CD4-positive, alpha-beta T cell treated with Interleukin-12 subunit alpha and Interleukin-12 subunit beta, for 1 hour (primary cell): ENCODE measurements around the gene TNRC6B.
"Not testable (repeated sequence)": the region's sequence is repeated elsewhere in the genome, so short reads cannot be mapped to it uniquely, and the experiment has no call there.

ENCODE experiments used
- DNase-seq: peaks from one replicate; pipeline ENCODE4 v3.0.0-alpha.2; 2020

The TNRC6B gene

DNA sequence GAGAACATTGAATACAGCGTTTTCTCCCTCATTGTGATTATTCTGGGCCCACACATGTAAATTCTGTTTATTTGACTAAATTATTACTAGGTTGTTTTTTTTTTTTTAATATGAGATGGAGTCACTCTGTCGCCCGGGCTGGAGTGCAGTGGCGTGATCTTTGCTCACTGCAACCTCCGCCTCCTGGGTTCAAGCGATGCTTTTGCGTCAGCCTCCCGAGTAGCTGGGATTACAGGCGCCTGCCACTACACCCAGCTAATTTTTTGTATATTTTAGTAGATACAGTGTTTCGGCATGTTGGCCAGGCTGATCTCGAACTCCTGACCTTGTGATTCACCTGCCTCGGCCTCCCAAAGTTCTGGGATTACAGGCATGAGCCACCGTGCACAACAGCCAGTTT lies 5.9 kb downstream of the TNRC6B start:
- DNase-seq = not testable (repeated sequence)

DNA sequence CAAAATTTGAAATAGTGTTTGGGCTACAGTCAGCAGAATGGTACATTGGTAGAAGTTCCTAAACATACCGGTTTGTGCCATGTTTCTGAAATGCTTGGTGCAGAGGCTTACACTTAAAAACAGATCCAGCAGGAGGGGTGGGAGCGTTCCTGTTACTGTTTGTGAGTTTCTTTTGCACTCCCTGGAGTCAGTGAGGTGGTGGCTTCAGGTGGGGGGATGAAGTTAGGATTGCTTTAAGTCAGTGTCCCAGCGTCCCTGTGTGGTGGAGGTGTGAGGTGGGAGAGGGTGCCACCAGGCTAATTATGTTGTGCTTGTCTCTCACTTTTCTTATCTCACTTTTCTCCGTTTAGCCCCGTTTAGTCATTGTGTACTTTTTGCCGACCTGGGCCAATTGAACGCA lies 9.7 kb downstream of the TNRC6B start:
- DNase-seq = no peak

DNA sequence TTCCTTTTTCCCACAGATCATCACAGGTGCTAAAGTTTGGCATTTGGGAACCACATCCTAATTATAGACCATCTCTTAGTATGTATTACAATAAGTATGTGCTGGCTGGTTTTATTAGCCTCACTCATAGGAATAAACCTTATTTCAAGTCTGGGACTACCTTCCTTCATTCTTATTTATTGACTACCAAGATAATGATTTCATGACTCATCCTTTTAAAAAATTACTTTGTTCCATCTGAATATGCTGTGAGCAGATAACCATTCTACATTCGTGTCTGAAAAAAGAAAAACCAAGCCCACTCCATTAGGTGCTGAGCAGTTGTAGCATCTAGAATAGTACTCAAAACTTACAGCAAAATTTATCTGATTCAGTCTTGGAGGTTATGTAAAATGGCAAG lies 12.3 kb downstream of the TNRC6B start:
- no peak for DNase-seq

DNA sequence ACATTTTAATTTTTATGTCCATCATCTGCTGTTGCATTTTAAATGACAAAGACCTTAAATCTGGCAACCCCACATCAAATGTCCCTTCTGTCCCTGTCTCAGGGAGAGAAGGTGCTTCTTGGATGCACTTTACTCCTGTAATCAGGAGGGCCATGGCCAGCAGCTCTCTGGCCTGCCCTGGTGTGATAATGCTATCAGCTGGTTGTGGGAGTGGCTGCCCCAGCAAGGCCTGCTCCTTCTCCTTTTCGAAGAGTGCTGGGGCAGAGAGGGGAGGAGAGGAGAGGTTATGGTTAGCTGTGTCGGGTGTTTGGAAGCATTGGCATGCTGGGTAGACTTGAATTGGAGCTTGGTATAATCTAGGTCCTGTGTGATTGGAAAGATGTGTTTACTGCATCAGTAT lies 12.8 kb downstream of the TNRC6B start:
- DNase-seq = no peak

DNA sequence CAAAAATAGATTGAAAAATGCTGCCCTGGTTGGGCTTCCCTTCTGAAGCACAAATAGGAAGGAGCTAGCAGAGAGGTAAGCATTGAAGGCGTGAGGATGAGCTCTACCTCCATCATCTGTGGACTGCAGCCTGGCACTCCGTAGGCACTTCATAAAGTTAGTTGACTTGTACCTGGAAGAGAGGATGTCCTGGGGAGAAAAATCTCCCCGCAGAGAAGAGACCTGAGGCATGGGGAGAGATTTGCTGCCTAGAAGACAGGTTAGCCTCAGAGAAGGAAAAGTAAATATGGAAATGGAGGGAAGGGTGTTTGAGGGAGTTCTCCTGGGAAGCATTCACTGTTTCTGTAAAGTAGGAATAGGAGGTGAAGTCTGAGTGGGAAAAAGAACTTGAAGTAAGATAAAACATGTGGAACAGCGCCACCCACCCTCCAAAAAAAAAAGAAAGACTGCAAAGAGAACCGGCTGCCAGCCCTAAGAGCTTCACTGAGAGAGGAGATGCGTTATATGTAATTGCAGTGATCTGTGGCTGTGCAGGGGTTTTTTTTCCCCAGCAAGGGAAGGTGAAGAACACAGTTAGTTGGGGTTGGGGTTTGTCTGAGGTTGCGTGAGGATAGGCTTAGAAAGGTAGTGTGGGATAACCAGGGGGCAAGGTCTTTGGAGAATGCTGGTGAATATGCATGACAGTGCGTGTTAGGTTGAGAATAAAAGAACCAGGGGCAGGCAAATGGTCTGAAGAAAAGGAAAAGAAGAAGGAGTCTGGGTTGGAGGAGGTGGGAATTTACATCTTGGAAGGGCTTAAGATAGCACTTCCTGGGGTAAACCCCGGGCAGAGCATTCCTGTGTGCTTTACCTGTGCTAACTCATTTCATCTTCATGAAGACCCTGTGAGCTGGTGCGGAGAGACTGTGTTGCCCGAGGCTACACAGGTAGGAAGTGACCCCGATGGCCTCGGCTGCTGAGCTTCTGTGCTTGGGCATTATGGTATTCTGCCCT lies 16.0 kb downstream of the TNRC6B start:
- no peak for DNase-seq

DNA sequence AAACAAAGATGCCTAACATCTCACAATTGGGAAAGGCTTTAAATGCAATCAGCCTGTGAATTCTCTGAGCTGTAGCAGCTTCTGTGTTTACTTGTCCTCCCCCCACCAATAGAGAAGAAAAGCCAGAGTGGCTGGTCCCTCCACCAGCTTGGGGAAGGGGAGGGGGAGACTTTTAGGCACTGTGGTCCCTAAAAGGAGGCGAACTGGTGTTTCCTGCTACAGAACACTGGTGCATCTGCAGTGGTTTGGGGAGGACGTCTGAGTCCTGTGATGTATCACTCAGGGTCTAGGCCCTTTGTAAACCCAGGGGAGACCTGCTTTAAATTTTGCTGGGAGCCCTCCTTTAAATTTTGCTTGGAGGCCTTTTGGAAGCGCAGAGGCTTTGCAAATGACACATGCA lies 16.9 kb downstream of the TNRC6B start:
- no peak for DNase-seq

DNA sequence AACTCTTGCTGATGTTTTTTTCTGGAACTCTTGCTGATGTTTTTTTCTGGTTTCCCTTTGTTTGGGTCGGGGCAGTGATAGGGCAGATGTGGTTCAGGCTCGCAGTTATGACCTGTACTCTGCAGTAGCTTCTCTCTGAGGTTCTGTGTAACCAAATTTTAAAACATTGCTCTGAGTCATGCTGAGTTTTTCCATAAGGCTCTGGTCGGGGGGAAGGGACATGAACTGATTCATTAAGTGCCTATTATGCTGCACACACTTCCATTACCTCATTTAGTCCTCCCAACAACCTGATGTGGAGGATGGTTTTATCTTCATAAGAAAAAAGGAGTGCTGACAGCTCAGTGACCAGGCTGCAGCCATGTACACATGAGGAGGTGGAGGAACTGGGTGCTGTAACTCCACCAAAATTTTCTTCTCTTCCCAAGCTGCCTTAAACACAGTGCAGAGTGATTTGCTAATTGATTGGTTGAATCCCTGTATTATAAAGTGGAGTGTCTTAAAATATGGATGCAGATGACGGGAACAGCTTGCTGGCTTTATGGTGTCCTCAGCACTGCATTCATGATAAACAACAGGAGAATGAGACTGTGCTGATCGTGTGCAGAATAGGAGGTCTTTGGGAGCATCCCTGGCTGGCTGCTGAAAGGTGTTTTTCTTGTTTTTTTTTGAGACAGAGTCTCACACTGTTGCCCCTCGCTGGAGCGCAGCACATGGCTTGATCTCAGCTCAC lies 19.1 kb downstream of the TNRC6B start:
- no peak for DNase-seq

DNA sequence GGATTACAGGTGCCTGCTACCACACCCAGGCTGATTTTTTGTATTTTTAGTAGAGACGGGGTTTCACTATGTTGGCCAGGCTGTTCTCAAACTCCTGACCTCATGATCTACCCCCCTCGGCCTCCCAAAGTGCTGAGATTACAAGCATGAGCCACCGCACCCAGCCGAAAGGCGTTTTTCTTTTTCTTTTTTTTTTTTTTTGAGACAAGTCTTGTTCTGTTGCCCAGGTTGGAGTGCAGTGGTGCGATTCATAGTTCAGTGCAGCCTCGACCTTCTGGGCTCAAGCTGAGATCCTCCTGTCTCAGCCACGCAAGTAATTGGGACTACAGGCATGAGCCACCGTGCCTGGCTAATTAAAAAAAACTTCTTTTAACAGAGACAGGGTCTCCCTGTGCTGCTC lies 19.7 kb downstream of the TNRC6B start:
- DNase-seq = not testable (repeated sequence)

DNA sequence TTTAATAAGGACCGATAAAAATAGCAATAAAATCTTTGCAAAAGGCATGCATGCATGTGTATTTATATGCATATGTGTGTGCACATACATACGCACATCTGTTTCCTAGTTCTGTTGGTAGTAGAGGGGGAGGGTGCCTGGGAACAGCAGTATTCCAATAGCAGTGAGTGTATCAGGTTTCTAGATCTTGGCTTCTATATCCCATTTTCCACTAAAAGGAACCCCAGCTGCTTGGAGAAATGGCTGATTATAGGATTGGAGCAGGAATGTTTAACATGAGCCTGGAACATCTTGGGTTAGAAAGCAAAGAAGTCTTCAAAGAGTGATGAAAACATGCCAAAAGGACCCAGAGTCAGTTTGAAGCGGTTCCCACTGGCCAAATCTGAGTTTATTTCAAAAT lies 21.0 kb downstream of the TNRC6B start:
- DNase-seq = no peak

DNA sequence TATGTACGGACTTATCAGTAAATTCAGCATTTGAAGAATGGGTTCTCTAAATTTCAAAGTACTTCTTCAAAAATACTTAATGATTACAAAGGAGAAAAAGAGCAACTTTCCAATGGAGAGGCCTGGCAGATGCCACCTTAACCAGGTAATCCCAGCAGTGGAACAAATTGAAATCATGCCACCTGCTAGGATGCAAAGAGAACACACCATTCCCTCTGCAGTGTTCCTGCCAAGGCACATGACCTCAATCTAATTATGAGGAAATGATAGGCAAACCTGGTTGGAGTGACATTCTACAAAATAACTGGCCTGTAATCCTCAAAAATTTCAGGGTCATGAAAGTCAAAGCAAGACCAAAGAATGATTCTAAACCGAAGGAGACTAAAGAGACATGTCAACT lies 21.5 kb downstream of the TNRC6B start:
- DNase-seq = no peak

DNA sequence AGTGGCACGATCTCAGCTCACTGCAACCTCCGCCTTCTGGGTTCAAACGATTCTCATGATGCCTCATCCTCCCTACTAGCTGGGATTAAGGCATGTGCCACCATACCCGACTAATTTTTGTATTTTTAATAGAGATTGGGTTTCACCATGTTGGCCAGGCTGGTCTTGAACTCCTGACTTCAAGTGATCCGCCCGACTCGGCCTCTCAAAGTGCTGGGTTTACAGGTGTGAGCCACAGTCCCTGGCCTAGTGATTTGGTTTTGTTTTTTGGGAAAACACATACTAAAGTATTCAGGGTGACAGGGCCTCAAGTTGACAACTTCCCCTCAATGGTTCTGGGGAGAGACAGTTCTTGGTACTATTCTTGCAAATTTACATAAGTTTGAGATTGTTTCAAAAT lies 22.1 kb downstream of the TNRC6B start:
- DNase-seq = no peak

DNA sequence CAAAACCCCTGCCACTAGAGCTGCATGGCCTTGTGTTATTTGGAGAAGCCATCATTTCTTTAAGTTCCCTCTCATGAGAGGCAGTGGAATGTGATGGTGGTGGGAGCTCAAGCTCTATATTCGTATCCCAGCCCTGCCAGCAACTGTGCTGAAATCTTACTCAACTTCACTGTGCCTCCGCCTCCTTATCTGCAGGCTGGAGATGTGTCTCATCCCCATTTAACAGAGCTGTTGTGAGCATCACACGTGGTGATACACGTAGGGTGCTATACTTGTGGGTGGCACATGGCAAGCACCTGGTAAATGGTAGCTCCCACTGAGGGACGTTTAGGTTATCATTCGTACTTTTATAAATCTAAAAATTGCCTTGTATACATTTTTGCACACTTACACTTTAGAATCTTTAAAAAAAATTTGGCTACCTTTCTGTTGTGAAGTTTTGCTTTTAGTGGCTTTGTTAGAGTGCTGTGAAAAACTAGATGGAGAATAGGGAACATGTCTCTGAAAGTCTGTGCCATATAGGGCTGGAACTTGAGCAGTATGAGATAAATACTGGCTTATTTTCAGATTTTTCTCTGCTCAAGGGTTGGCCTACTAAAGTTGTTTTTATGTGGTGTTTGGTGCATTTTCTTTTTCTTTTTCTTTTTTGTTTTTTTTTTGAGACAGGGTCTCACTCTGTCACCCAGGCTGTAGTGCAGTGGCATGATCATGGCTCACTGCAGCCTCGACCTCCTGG lies 23.2 kb downstream of the TNRC6B start:
- DNase-seq = no peak

DNA sequence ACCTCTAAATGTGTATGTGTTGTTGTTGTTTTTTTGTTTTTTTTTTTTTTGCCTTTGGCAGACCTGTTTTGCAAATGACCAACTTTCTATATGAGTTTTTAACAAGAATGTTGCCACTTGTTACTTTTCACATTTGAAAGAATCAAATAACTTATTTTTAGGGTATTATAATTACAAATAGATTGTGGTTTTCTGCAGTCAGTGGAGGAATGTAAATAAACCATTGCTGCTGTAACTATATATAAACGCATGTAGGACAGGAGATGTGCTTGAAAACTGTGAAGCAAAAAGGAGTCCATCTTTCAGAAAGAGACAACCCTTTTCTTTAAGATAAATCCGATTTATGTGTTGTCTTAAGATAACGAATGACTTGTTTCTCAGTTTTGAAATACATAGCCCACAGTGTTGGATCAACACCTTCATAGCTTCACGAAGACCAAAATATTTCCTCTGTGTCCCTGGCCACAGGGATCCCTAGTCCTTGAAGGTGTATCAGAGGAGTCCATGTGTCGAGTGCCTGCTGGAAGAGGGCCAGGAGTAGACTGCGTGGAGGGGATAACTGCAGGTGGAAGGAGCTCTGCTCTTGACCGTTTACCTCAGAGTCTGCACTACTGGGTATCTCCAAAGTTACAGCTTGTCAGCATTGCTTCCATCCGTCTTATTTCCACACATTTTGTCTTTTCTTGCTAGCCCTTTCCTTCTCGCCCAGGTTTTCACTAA lies 24.7 kb downstream of the TNRC6B start:
- no peak for DNase-seq

DNA sequence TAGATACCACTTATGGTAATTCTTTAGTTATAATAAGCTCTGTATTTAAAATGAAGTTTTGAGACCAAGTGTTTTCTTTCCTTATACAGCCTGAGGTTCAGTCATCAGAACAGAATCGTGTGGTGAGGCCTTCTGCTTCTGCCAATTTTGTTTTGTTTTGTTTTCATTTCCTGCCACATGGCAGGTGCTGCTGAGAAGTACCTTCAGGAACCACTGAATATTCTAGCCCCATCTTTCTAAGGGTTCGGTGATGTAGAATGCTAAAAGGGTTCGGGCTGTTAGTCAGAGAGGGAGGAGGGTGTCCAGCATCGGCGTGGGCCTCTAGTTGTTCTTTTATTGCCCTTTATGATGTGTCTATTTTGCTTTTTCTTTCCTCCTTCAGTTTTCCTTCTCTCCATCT lies 25.8 kb downstream of the TNRC6B start:
- peak; percentile 57 for DNase-seq

DNA sequence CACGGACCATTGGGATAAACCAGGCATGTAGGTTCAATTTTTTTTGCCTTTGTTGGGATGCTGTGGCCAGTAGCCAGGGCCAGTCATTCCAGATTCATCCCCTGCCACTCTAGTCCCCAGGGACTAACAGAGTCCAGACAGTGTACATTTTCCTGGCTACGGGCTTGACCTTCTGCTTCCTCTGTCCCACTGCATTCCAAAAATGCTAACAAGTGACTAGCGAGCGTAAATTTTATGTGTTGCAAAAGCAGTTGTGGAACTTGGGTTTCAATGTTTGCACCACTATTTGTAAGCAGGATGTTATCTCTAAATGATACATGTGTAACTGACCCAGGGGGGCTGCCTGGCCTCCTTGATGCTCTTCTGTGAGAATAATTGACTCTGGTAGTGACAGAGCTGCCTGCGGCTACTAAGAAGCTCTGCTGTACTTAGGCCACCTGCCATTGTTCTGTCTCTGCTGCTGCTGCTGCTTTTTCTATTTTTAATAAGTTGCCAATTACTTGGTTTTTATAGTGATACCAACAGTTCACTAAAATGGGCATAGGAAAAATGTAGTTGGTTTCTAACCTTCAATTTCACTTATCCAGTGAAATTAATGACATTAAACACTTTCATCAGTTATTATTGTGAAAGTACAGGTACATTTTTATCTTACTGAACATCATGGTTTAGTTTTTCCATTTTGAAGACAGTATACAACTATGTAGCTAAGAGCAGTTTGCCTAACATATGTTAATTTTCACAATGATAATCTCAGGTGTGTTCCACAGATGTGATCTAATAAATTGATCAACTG lies 26.8 kb downstream of the TNRC6B start:
- DNase-seq = no peak

DNA sequence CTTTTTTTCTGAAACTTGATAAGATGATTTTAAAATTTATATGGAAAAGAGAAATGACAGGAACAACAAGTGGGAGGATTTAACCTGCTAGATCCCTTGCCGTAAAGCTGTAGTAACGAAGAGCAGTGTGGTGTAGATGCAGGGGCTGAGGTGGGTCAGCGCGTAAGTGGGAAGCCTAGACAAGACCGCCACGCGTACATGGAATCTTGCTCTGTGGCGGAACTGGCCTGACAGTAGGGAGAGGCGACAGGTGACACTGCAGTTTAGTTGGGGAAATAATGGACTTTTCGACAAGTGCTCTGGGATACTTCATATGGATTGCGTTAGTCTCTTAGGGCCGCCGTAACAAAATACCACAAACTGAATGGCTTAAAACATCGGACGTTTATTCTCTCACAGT lies 28.8 kb downstream of the TNRC6B start:
- DNase-seq = no peak

DNA sequence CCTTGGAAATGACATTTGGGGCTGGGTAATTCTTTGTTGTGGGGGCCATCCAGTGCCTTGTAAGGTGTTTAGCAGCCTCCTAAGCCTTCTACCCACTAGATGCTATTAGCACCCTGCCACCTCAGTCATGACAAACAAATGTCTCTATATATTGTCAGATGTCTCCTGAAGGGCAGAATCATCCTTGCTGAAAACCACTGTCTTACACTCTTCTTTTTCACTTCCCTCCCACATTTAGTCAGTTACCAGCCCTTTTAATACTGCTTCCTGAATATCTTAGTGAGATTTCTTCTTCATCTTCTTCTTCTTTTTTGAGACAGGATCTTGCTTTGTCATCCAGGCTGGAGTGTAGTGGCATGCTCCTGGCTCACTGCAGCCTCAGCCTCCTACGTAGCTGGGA lies 33.1 kb downstream of the TNRC6B start:
- no peak for DNase-seq

DNA sequence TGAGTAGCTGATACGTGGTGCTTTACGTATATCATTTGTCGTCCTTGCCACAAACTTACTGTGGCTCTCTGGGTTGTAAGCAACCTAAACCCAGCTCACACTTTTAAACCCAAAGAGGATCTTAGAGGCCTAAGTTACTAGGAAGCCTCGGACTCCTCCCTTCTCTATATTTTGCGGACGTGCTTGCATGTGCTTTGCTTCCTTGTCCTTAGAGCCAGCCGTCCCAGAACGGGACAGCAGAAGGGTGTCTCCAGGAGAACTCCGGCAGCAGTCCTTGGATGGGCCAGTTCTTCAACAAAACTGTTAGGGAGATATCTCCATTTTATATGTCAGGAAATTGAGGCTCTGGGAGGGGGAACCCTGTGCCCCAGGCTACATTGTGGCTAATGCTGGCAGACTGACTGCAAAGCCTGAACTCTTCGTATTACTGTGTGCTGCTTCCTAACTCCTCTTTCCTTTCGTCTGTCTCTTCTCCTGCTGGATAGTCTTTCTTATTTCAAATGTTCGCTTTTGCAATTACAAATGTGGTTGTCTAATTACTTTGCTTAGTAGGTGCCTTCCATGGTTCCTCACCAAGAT lies 33.8 kb downstream of the TNRC6B start:
- DNase-seq = no peak

DNA sequence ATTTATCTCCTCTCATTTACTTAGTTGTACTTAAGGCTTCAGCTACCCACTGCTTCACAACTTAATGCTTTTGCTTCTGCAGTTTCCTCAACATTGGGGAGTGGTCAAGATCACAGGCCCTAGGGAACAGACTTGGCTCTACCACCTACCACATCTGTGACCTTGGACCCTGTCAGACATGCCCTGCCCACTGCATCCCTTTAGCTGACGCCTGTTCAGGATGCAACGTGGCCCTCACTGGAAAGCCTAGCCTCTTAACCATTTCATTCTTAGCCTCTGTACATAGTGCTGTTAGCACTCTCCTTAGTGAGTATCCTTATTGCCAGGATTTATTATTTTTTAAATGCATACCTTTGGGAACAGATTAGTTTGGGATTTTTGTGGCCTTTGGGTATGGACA lies 34.4 kb downstream of the TNRC6B start:
- DNase-seq = no peak

DNA sequence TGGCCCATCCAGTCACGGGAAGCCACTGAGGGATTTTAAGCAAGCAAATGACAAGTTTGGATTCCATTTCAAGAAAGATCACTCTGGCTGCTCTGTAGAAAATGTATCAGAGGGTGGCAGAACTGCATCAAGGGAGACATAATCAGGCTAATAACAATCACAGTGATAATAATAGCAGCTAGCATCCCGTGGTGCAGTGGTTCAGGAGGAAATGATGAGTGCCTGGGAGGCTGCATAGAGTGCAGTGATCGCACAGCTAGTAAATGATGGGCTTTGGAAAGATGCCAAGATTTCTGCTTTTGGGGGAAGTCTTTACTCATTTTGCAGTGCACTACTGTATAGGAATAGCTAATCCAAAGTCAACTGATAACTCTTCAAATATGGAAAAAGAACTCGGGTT lies 35.8 kb downstream of the TNRC6B start:
- no peak for DNase-seq

DNA sequence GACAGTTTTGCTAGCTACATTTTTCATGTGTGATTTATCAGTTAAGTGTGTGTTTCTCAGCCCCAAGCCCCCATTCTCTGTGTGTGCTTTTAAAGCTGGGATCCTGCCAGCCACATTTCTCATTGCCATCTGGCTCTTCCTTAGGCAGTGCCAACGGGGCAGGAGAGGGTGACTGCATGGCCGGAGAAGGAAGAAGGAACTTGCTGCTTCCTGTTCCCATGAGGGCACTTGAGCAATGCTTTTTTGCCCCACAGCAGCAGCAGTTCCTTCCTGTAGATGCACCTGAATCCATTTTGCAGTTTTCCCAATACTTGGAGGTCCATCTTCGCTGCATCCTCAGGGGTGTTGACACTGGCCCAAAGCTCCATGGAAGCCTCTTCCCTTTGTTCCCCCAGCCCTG lies 37.5 kb downstream of the TNRC6B start:
- DNase-seq = no peak
